Activated B cell treated with CpG ODN at 0.5 μM for 24 hours (primary cell): Measurements from ENCODE around the gene PKIB. TPM values are rescaled to one million over a fixed set of nuclear protein-coding genes. Genes with fewer than 3 reads are reported as not detected.
A peak's percentile ranks its signal among the peaks of the same experiment; 100 is the strongest.

Source experiments
- ATAC-seq: fragments of 200-7000 bp; cut with Tn5 transposase; one replicate; pipeline ENCODE4 v1.10.0; 2021; ENCODE audit warnings: low read depth, mild to moderate bottlenecking, moderate library complexity
- CTCF ChIA-PET: fragments of 350-600 bp; sonication (Branson Sonifier 250); formaldehyde crosslinking; loops from one replicate; lab custom pipeline; 2021; ENCODE audit warnings: antibody characterized with exemption; lab: Charles Lee
- POLR2A ChIA-PET: fragments of 350-600 bp; sonication (Branson Sonifier 250); formaldehyde crosslinking; loops from one replicate; lab custom pipeline; 2021; ENCODE audit warnings: antibody characterized with exemption; lab: Charles Lee
- DNase-seq: peaks from one replicate; pipeline ENCODE4 v3.0.0; 2022
- H3K27ac Mint-ChIP-seq: one replicate; pipeline ENCODE4 v1.8.0; 2020; ENCODE audit warnings: mixed read lengths
- H3K27me3 Mint-ChIP-seq: one replicate; pipeline ENCODE4 v1.8.0; 2021; ENCODE audit warnings: mixed read lengths
- H3K36me3 Mint-ChIP-seq: one replicate; pipeline ENCODE4 v1.8.0; 2021; ENCODE audit warnings: low read depth, mixed read lengths
- H3K4me1 Mint-ChIP-seq: one replicate; pipeline ENCODE4 v1.8.0; 2021; ENCODE audit warnings: mixed read lengths
- H3K4me3 Mint-ChIP-seq: one replicate; pipeline ENCODE4 v1.8.0; 2020; ENCODE audit warnings: mild to moderate bottlenecking, mixed read lengths
- H3K9me3 Mint-ChIP-seq: one replicate; pipeline ENCODE4 v1.8.0; 2020; ENCODE audit warnings: mixed read lengths
- CTCF ChIP-seq: fragments of 200-600 bp; IDR thresholded peaks from one replicate; pipeline ENCODE4 v1.8.0; 2022; ENCODE audit warnings: antibody characterized with exemption, mild to moderate bottlenecking
- intact Hi-C: fragments of 100-400 bp; cut with micrococcal nuclease; formaldehyde crosslinking; loops from one replicate; pipeline ENCODE4 v1.15.1; 2024
- total RNA-seq: library from RNA; stranded (reverse); gene quantifications from 2 replicates; pipeline ENCODE4 v1.2.3, GENCODE V29; 2022

PKIB gene
- total RNA-seq, 1 donor from 2014 or later, result 1.2 TPM

GRCh38 chr6:122758927-122759334 lies 148.7 kb downstream of the PKIB start:
- H3K27me3 Mint-ChIP-seq, result no peaks in the 10 kb centered on the region
- no peaks in the 10 kb centered on the region for H3K9me3 Mint-ChIP-seq
- no peaks in the 10 kb centered on the region for H3K36me3 Mint-ChIP-seq
- no peak for DNase-seq
- H3K4me3 Mint-ChIP-seq, result no peak overlapping the region
- peak overlapping the region; percentile 47 for H3K27ac Mint-ChIP-seq
- H3K4me1 Mint-ChIP-seq, result peaks cover 6% of the 10 kb centered on the region
- peak; percentile 95 for ATAC-seq
- intact Hi-C loops, result no loop called here
- ChIA-PET POLR2A (interaction anchor here (0.5 kb wide), 1 partner anchor 19 kb away, joined by 4 read pairs; no protein-coding TSS in a partner anchor), CTCF (no interaction called here)
- TF ChIP-seq CTCF, result no peak

- no peaks in the 10 kb centered on the region for H3K9me3 Mint-ChIP-seq
- H3K36me3 Mint-ChIP-seq, result no peaks in the 10 kb centered on the region
- ChIA-PET POLR2A (no interaction called here), CTCF (no interaction called here)
- H3K4me3 Mint-ChIP-seq, result no peak overlapping the region
- H3K4me1 Mint-ChIP-seq, result peaks cover 6% of the 10 kb centered on the region
- no peak for TF ChIP-seq CTCF
- no peak for ATAC-seq
- no peak overlapping the region for H3K27ac Mint-ChIP-seq
- DNase-seq, result no peak
- intact Hi-C loops, result no loop called here
- H3K27me3 Mint-ChIP-seq, result no peaks in the 10 kb centered on the region
Measured at GRCh38 chr6:122760330-122760729, 150.1 kb downstream of the PKIB start.

- H3K9me3 Mint-ChIP-seq, result no peaks in the 10 kb centered on the region
- no peak overlapping the region for H3K27ac Mint-ChIP-seq
- intact Hi-C loops, result no loop called here
- no peaks in the 10 kb centered on the region for H3K27me3 Mint-ChIP-seq
- H3K36me3 Mint-ChIP-seq, result no peaks in the 10 kb centered on the region
- DNase-seq (no peak), ATAC-seq (no peak)
- TF ChIP-seq CTCF, result no peak
- ChIA-PET POLR2A (no interaction called here), CTCF (no interaction called here)
- no peaks in the 10 kb centered on the region for H3K4me1 Mint-ChIP-seq
- H3K4me3 Mint-ChIP-seq, result no peak overlapping the region
Measured at GRCh38 chr6:122766256-122766655, 156.1 kb downstream of the PKIB start.

- ATAC-seq, result no peak
- no peaks in the 10 kb centered on the region for H3K36me3 Mint-ChIP-seq
- ChIA-PET POLR2A (no interaction called here), CTCF (no interaction called here)
- H3K4me1 Mint-ChIP-seq, result no peaks in the 10 kb centered on the region
- no peak for DNase-seq
- no peak overlapping the region for H3K4me3 Mint-ChIP-seq
- TF ChIP-seq CTCF, result no peak
- intact Hi-C loops, result no loop called here
- no peaks in the 10 kb centered on the region for H3K27me3 Mint-ChIP-seq
- H3K9me3 Mint-ChIP-seq, result peaks cover 5% of the 10 kb centered on the region
- H3K27ac Mint-ChIP-seq, result no peak overlapping the region
Measured at GRCh38 chr6:122770835-122771601, 160.8 kb downstream of the PKIB start.

- Mint-ChIP-seq H3K4me3 (no peak overlapping the region), H3K27me3 (no peaks in the 10 kb centered on the region), H3K27ac (no peak overlapping the region), H3K9me3 (peaks cover 5% of the 10 kb centered on the region), H3K36me3 (no peaks in the 10 kb centered on the region), H3K4me1 (no peaks in the 10 kb centered on the region)
- intact Hi-C loops, result no loop called here
- POLR2A ChIA-PET, result no interaction called here
- no peak for TF ChIP-seq CTCF
- ATAC-seq, result no peak
- CTCF ChIA-PET, result no interaction called here
- no peak for DNase-seq
Measured at GRCh38 chr6:122772724-122773415, 162.7 kb downstream of the PKIB start.

Other genes starting within 250 kb of the PKIB start
- gene HSF2, start 210.8 kb upstream of the PKIB start, total RNA-seq, result 9.0 and 9.3 TPM in 2 replicates
- 51.3 and 52.0 TPM in 2 replicates for gene SERINC1, start 138.6 kb upstream of the PKIB start, total RNA-seq
- gene FABP7, start 169.3 kb downstream of the PKIB start, total RNA-seq, result not detected in 2 replicates
- 1.5 and 1.8 TPM in 2 replicates for gene SMPDL3A, start 178.9 kb downstream of the PKIB start, total RNA-seq